Endothelial cell of umbilical vein (primary cell): ENCODE measurements around the gene MT2A. TPM values are rescaled to one million over a fixed set of nuclear protein-coding genes. Genes with fewer than 3 reads are reported as not detected.

Source experiments
- BruUV-seq: library from RNA; stranded (reverse); fragments of 400-500 nt; replicated peaks from 2 replicates; lab custom pipeline; 2021; lab: Mats Ljungman, UMichigan
- CTCF ChIA-PET: fragments of 300-600, 350-600 bp; sonication (Branson Sonifier 250); formaldehyde crosslinking; loops from one replicate; lab custom pipeline; 2021; ENCODE audit warnings: antibody characterized with exemption, inconsistent platforms; lab: Charles Lee
- POLR2A ChIA-PET: fragments of 300-600, 350-600 bp; sonication (Branson Sonifier 250); formaldehyde crosslinking; loops from one replicate; lab custom pipeline; 2021; ENCODE audit warnings: antibody characterized with exemption, inconsistent platforms; lab: Charles Lee
- DNase-seq: peaks from one replicate; pipeline ENCODE4 v3.0.0-alpha.2; 2011; ENCODE audit warnings: low read depth, low spot score
- FAIRE-seq: peaks from 2 replicates; lab custom pipeline; 2011; peaks lifted over from hg19 to GRCh38; lab: Jason Lieb, UNC
- H2AFZ ChIP-seq: 2 replicates; pipeline ENCODE4 v1.6.0; 2012; ENCODE audit warnings: low read depth, low read length, control low read depth, inconsistent platforms
- H3K27ac ChIP-seq: 2 replicates; pipeline ENCODE4 v1.5.1; 2011; ENCODE audit warnings: low read depth, mild to moderate bottlenecking, control low read depth, low read length, moderate library complexity; ENCODE audit not compliant: insufficient read depth
- H3K27me3 ChIP-seq, 2 experiments: 2 replicates each; pipeline versions ENCODE4 v1.6.0 to v1.6.1; 2011; ENCODE audit warnings: low read length in 2 of 2, mixed read lengths in 1 of 2; ENCODE audit not compliant: control insufficient read depth in 2 of 2, insufficient read depth in 2 of 2
- H3K36me3 ChIP-seq, 2 experiments: 2 replicates in 1 of 2; 3 replicates in 1 of 2; pipeline ENCODE4 v1.5.1; 2011; ENCODE audit warnings: low read length in 2 of 2, mild to moderate bottlenecking in 1 of 2, moderate library complexity in 1 of 2; ENCODE audit not compliant: control insufficient read depth in 2 of 2, insufficient read depth in 2 of 2; ENCODE audit errors: extremely low read depth in 1 of 2
- H3K4me1 ChIP-seq: 3 replicates; pipeline ENCODE4 v1.5.1; 2011; ENCODE audit warnings: mild to moderate bottlenecking, low read length; ENCODE audit not compliant: control insufficient read depth, insufficient read depth; ENCODE audit errors: extremely low read depth
- H3K4me2 ChIP-seq: 2 replicates; pipeline ENCODE4 v1.6.1; 2011; ENCODE audit warnings: low read length, control low read depth, mixed read lengths; ENCODE audit not compliant: insufficient read depth
- H3K4me3 ChIP-seq, 3 experiments: fragments of 200-600 bp in 1 of 3; sonication (generic), shearing (Covaris generic) in 1 of 3; replicated peaks in 1 of 3; 2 replicates each; pipeline ENCODE4 v1.5.1; 2011 to 2016; ENCODE audit warnings: control low read depth in 3 of 3, low read length in 3 of 3, mild to moderate bottlenecking in 2 of 3, inconsistent platforms in 1 of 3, low read depth in 1 of 3, moderate library complexity in 1 of 3; ENCODE audit not compliant: insufficient read depth in 1 of 3
- H3K79me2 ChIP-seq: 2 replicates; pipeline ENCODE4 v1.6.0; 2012; ENCODE audit warnings: low read length, inconsistent platforms; ENCODE audit not compliant: control insufficient read depth, insufficient read depth
- H3K9ac ChIP-seq: replicated peaks from 2 replicates; pipeline ENCODE3; 2011; ENCODE audit warnings: low read length, control low read depth; ENCODE audit not compliant: insufficient read depth; ENCODE audit errors: extremely low read depth
- H3K9me1 ChIP-seq: replicated peaks from 3 replicates; pipeline ENCODE4 v1.6.0; 2011; ENCODE audit warnings: mild to moderate bottlenecking, low read length; ENCODE audit not compliant: control insufficient read depth, insufficient read depth; ENCODE audit errors: extremely low read depth
- H3K9me3 ChIP-seq: replicated peaks from 2 replicates; pipeline ENCODE4 v1.5.1; 2012; ENCODE audit warnings: low read length, inconsistent platforms; ENCODE audit not compliant: control insufficient read depth, insufficient read depth
- H4K20me1 ChIP-seq: replicated peaks from 2 replicates; pipeline ENCODE3; 2011; ENCODE audit warnings: mild to moderate bottlenecking, low read length; ENCODE audit not compliant: control insufficient read depth, insufficient read depth; ENCODE audit errors: extremely low read depth
- CTCF ChIP-seq, 2 donors: IDR thresholded peaks; 1 replicate in 1 of 2; 2 replicates in 1 of 2; pipeline ENCODE4 v1.5.1; 2011; ENCODE audit warnings: low read length in 2 of 2, mild to moderate bottlenecking in 2 of 2, moderate library complexity in 2 of 2, control low read depth in 1 of 2, inconsistent platforms in 1 of 2, low read depth in 1 of 2; ENCODE audit not compliant: insufficient read depth in 1 of 2; ENCODE audit errors: extremely low read depth in 1 of 2
- EZH2 ChIP-seq: IDR thresholded peaks from 2 replicates; pipeline ENCODE4 v1.6.1; 2012; ENCODE audit warnings: borderline replicate concordance, low read depth, mild to moderate bottlenecking, moderate library complexity, low read length, inconsistent platforms; ENCODE audit not compliant: severe bottlenecking
- FOS ChIP-seq: IDR thresholded peaks from 2 replicates; pipeline ENCODE4 v1.6.1; 2011; ENCODE audit warnings: mild to moderate bottlenecking, low read length, moderate library complexity, borderline replicate concordance; ENCODE audit not compliant: insufficient read depth
- GATA2 ChIP-seq: IDR thresholded peaks from 2 replicates; pipeline ENCODE4 v1.7.0; 2011; ENCODE audit warnings: low read depth, mild to moderate bottlenecking, moderate library complexity, mixed read lengths, low read length; ENCODE audit not compliant: insufficient read length, insufficient read depth
- JUN ChIP-seq: IDR thresholded peaks from 2 replicates; pipeline ENCODE4 v1.6.1; 2011; ENCODE audit warnings: borderline replicate concordance, low read depth; ENCODE audit not compliant: insufficient read length, insufficient read depth
- MAX ChIP-seq: IDR thresholded peaks from 2 replicates; pipeline ENCODE4 v1.6.1; 2011; ENCODE audit not compliant: insufficient read depth, insufficient read length
- MYC ChIP-seq: IDR thresholded peaks from one replicate; pipeline ENCODE4 v1.6.1; 2011; ENCODE audit warnings: mild to moderate bottlenecking, low read depth, low read length
- POLR2A ChIP-seq: IDR thresholded peaks from 2 replicates; pipeline ENCODE4 v1.6.1; 2012; ENCODE audit warnings: low read depth, mild to moderate bottlenecking, control low read depth, low read length
- POLR2AphosphoS5 ChIP-seq: IDR thresholded peaks from 2 replicates; pipeline ENCODE4 v1.6.1; 2012; ENCODE audit warnings: low read depth, mild to moderate bottlenecking, control low read depth, low read length, moderate library complexity; ENCODE audit not compliant: insufficient read depth
- dilution Hi-C: fragments of 300-500 bp; cut with MboI; formaldehyde crosslinking; loops from one replicate; pipeline ENCODE4 v1.15.0; 2019; ENCODE audit warnings: low sequenced_read_pairs; ENCODE audit not compliant: extremely low pct_ligation_motif_present
- intact Hi-C: fragments of 100-400 bp; cut with micrococcal nuclease; formaldehyde crosslinking; loops from one replicate; pipeline ENCODE4 v1.10.0; 2022
- polyA plus RNA-seq, 4 experiments: library from polyadenylated mRNA; depleted of rRNA in 3 of 4; stranded (reverse) in 3 of 4; unstranded in 1 of 4; fragments of >200 nt; gene quantifications; 2 replicates each; pipeline versions ENCODE4 v1.2.1 to v1.2.3, GENCODE V29; 2011 to 2012; ENCODE audit warnings: missing spikeins in 1 of 4
- total RNA-seq: library from RNA; stranded (reverse); gene quantifications from 2 replicates; pipeline ENCODE4 v1.2.3, GENCODE V29; 2021

Gene MT2A
- total and polyA plus RNA-seq, 2 donors (not counting 3 experiments of a cell fraction or from before 2014, with no cell fraction given): 276 to 1,337 TPM

GRCh38 chr16:56631197-56631596 lies 22.8 kb downstream of the MT2A start:
- Histone ChIP-seq H3K9me3 (no peaks in the 10 kb centered on the region), H2AFZ (no peak overlapping the region), H3K4me2 (no peak overlapping the region), H3K4me1 (peaks cover 23% of the 10 kb centered on the region), H3K79me2 (peaks cover 3% of the 10 kb centered on the region), H3K27me3 (peaks cover 19 to 23% of the 10 kb centered on the region in 2 experiments), H4K20me1 (no peaks in the 10 kb centered on the region), H3K4me3 (no peak overlapping the region), H3K9me1 (no peaks in the 10 kb centered on the region), H3K27ac (no peak overlapping the region), H3K36me3 (no peaks in the 10 kb centered on the region), H3K9ac (no peak overlapping the region)
- no peak for FAIRE-seq
- BruUV-seq: no TSS peak
- ChIA-PET CTCF (interaction anchor here (1.2 to 2.5 kb wide), 3 partner anchors 24 to 31 kb away, joined by 3 to 14 read pairs (median 6); no protein-coding TSS in a partner anchor), POLR2A (no interaction called here)
- DNase-seq: no peak
- dilution Hi-C loops: no loop called here
- intact Hi-C loops: no loop called here
- TF ChIP-seq CTCF (IDR thresholded peaks at IDR 0.05; ENCODE audit: extremely low read depth in 1 of 2, insufficient read depth in 1 of 2, low read depth in 1 of 2, low read length in 2 of 2) (no peak), MAX (no peak), JUN (no peak), POLR2A (no peak), POLR2AphosphoS5 (no peak), FOS (no peak), MYC (no peak), EZH2 (no peak), GATA2 (no peak)
